Colonic mucosa (tissue), 4 donors: ENCODE measurements around the gene C10orf120. TPM values are rescaled to one million over a fixed set of nuclear protein-coding genes. Genes with fewer than 3 reads are reported as not detected.

ENCODE experiments used
- DNase-seq: peaks from one replicate; pipeline ENCODE4 v3.0.0-alpha.2; 2020
- H3K27ac ChIP-seq: fragments of 200-600 bp; one replicate; pipeline ENCODE4 v1.8.0; 2021
- H3K27me3 ChIP-seq: fragments of 200-600 bp; one replicate; pipeline ENCODE4 v1.8.0; 2021
- H3K36me3 ChIP-seq: fragments of 200-600 bp; one replicate; pipeline ENCODE4 v1.8.0; 2021
- H3K4me1 ChIP-seq: fragments of 200-600 bp; one replicate; pipeline ENCODE4 v1.8.0; 2021; ENCODE audit warnings: mild to moderate bottlenecking
- H3K4me3 ChIP-seq: fragments of 200-600 bp; one replicate; pipeline ENCODE4 v1.8.0; 2021
- H3K9ac ChIP-seq, 2 donors: one replicate each; pipeline ENCODE4 v1.7.0; 2013; ENCODE audit warnings: control low read depth in 2 of 2, low read depth in 2 of 2, low read length in 2 of 2
- H3K9me3 ChIP-seq: fragments of 200-600 bp; one replicate; pipeline ENCODE4 v1.8.0; 2021
- CTCF ChIP-seq: fragments of 200-600 bp; IDR thresholded peaks from one replicate; pipeline ENCODE4 v1.8.0; 2022; ENCODE audit warnings: antibody characterized with exemption, mild to moderate bottlenecking
- intact Hi-C: fragments of 100-400 bp; cut with DNase I; formaldehyde crosslinking; loops from one replicate; pipeline ENCODE4 v1.14.1; 2022
- total RNA-seq, 2 donors: library from RNA; stranded (reverse); fragmentation: NEBNext Ultra II Directional in 1 of 2; extraction: Animal tissue kit (Norgen Biotek cat#: 25700) in 1 of 2; gene quantifications; one replicate each; pipeline ENCODE4 v1.2.1, GENCODE V29; 2021
- donor health status: healthy.
- donor health status: DM: no; HTN: no; CAD: no.
- donor health status: DM: no; HTN: no; CAD: no.

Gene C10orf120
- total RNA-seq, 2 donors from 2014 or later = not detected

- H3K4me1 ChIP-seq = no peaks in the 10 kb centered on the region
- intact Hi-C loops = no loop called here
- TF ChIP-seq CTCF = no peak
- no peak overlapping the region for H3K9ac ChIP-seq
- no peaks in the 10 kb centered on the region for H3K9me3 ChIP-seq
- no peaks in the 10 kb centered on the region for H3K27me3 ChIP-seq
- H3K27ac ChIP-seq = no peak overlapping the region
- no peak for DNase-seq
- H3K36me3 ChIP-seq = no peaks in the 10 kb centered on the region
- no peak overlapping the region for H3K4me3 ChIP-seq
These were observed 29.8 kb downstream of the C10orf120 start for GRCh38 chr10:122669842-122670241.

GRCh38 chr10:122669045-122669444, 30.6 kb downstream of the C10orf120 start:
- H3K27ac ChIP-seq = no peak overlapping the region
- DNase-seq = no peak
- H3K9ac ChIP-seq = no peak overlapping the region
- H3K9me3 ChIP-seq = no peaks in the 10 kb centered on the region
- no peaks in the 10 kb centered on the region for H3K27me3 ChIP-seq
- no peak overlapping the region for H3K4me3 ChIP-seq
- intact Hi-C loops = no loop called here
- no peaks in the 10 kb centered on the region for H3K36me3 ChIP-seq
- TF ChIP-seq CTCF = no peak
- H3K4me1 ChIP-seq = no peaks in the 10 kb centered on the region

- Histone ChIP-seq H3K9me3 (no peaks in the 10 kb centered on the region), H3K27ac (no peak overlapping the region), H3K36me3 (no peaks in the 10 kb centered on the region), H3K4me3 (no peak overlapping the region), H3K27me3 (no peaks in the 10 kb centered on the region), H3K4me1 (no peaks in the 10 kb centered on the region), H3K9ac (no peak overlapping the region)
- DNase-seq = no peak
- TF ChIP-seq CTCF = no peak
- intact Hi-C loops = no loop called here
These were observed 33.7 kb downstream of the C10orf120 start for GRCh38 chr10:122665946-122666345.

GRCh38 chr10:122665329-122665860, 34.3 kb downstream of the C10orf120 start:
- intact Hi-C loops = no loop called here
- H3K9ac ChIP-seq = no peak overlapping the region
- no peaks in the 10 kb centered on the region for H3K27me3 ChIP-seq
- H3K36me3 ChIP-seq = no peaks in the 10 kb centered on the region
- no peaks in the 10 kb centered on the region for H3K9me3 ChIP-seq
- no peaks in the 10 kb centered on the region for H3K4me1 ChIP-seq
- no peak for TF ChIP-seq CTCF
- no peak overlapping the region for H3K4me3 ChIP-seq
- H3K27ac ChIP-seq = no peak overlapping the region
- no peak for DNase-seq

GRCh38 chr10:122664501-122664900, 35.1 kb downstream of the C10orf120 start:
- no peak for TF ChIP-seq CTCF
- Histone ChIP-seq H3K27me3 (no peaks in the 10 kb centered on the region), H3K27ac (no peak overlapping the region), H3K36me3 (no peaks in the 10 kb centered on the region), H3K9ac (no peak overlapping the region), H3K9me3 (no peaks in the 10 kb centered on the region), H3K4me1 (no peaks in the 10 kb centered on the region), H3K4me3 (no peak overlapping the region)
- DNase-seq = no peak
- intact Hi-C loops = no loop called here
